Tibial nerve (tissue), 3 donors: ENCODE data around the gene P3H3.

Experiments
- POLR2A ChIP-seq, 2 donors: fragments of 450-650 bp; IDR thresholded peaks; one replicate each; pipeline ENCODE4 v1.6.1; 2017; ENCODE audit warnings: antibody characterized with exemption in 2 of 2, mild to moderate bottlenecking in 2 of 2, moderate library complexity in 2 of 2
- TF ChIP-seq, protein P1 (sequence below), 5 experiments: fragments of 200-600 bp in 3 of 5; fragments of 450-650 bp in 2 of 5; sonication (generic) in 3 of 5; IDR thresholded peaks; one replicate each; pipeline ENCODE4 v1.5.1; 2016 to 2019; ENCODE audit warnings: antibody characterized with exemption in 5 of 5, mild to moderate bottlenecking in 3 of 5, moderate library complexity in 2 of 5

GRCh38 chr12:6828781-6829535 lies 751 bp downstream of the P3H3 start:
- TF ChIP-seq, protein P1, sequence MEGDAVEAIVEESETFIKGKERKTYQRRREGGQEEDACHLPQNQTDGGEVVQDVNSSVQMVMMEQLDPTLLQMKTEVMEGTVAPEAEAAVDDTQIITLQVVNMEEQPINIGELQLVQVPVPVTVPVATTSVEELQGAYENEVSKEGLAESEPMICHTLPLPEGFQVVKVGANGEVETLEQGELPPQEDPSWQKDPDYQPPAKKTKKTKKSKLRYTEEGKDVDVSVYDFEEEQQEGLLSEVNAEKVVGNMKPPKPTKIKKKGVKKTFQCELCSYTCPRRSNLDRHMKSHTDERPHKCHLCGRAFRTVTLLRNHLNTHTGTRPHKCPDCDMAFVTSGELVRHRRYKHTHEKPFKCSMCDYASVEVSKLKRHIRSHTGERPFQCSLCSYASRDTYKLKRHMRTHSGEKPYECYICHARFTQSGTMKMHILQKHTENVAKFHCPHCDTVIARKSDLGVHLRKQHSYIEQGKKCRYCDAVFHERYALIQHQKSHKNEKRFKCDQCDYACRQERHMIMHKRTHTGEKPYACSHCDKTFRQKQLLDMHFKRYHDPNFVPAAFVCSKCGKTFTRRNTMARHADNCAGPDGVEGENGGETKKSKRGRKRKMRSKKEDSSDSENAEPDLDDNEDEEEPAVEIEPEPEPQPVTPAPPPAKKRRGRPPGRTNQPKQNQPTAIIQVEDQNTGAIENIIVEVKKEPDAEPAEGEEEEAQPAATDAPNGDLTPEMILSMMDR (IDR thresholded peaks at IDR 0.05), result no peak
- peak in 1 of 2 donors; percentile 24 for TF ChIP-seq POLR2A (IDR thresholded peaks at IDR 0.05)
